Transverse colon (tissue), 4 donors: Measurements from ENCODE around the gene SPATA13. TPM values are rescaled to one million over a fixed set of nuclear protein-coding genes. Genes with fewer than 3 reads are reported as not detected.

Source experiments
- DNase-seq: peaks from one replicate; pipeline ENCODE4 v3.0.0-alpha.2; 2019
- H3K27ac ChIP-seq, 4 donors: fragments of 200-600 bp; sonication (generic); 2 replicates each; pipeline ENCODE4 v1.5.1; 2016 to 2018; ENCODE audit warnings: inconsistent platforms in 4 of 4
- H3K27me3 ChIP-seq: fragments of 200-600 bp; sonication (generic); 2 replicates; pipeline ENCODE4 v1.5.1; 2017; ENCODE audit warnings: inconsistent platforms
- H3K36me3 ChIP-seq, 4 donors: fragments of 200-600 bp; sonication (generic); 2 replicates each; pipeline ENCODE4 v1.5.1; 2017 to 2019; ENCODE audit warnings: inconsistent platforms in 4 of 4
- H3K4me1 ChIP-seq, 4 donors: fragments of 200-600 bp; sonication (generic); 2 replicates each; pipeline ENCODE4 v1.5.1; 2017 to 2020; ENCODE audit warnings: inconsistent platforms in 4 of 4
- H3K4me3 ChIP-seq, 4 donors: fragments of 200-600 bp; sonication (generic); 1 replicate in 1 of 4; 2 replicates in 3 of 4; pipeline versions ENCODE4 v1.5.1 to v1.6.1; 2017 to 2019; ENCODE audit warnings: inconsistent platforms in 4 of 4
- H3K9me3 ChIP-seq, 2 donors: fragments of 200-600 bp; sonication (generic); 2 replicates each; pipeline ENCODE4 v1.5.1; 2017 to 2019; ENCODE audit warnings: inconsistent platforms in 2 of 2
- EP300 ChIP-seq: sonication (generic); formaldehyde crosslinking; IDR thresholded peaks from one replicate; pipeline ENCODE4 v1.6.1; 2017; ENCODE audit warnings: antibody characterized with exemption, low read depth
- POLR2A ChIP-seq: fragments of 450-650 bp; IDR thresholded peaks from one replicate; pipeline ENCODE4 v1.6.1; 2016; ENCODE audit warnings: antibody characterized with exemption, mild to moderate bottlenecking, moderate library complexity
- POLR2AphosphoS5 ChIP-seq, 3 donors: sonication (generic); formaldehyde crosslinking; IDR thresholded peaks; one replicate each; pipeline ENCODE4 v1.6.1; 2016; ENCODE audit warnings: antibody characterized with exemption in 3 of 3
- WGBS, 2 donors: methylation state at CpG; one replicate each; pipeline ENCODE4 v1.1.5; 2018; ENCODE audit warnings: low coverage in 1 of 2; 5-methylcytosine and 5-hydroxymethylcytosine counted together
- in situ Hi-C, 4 donors: fragments of 200-750 bp; cut with MboI; loops; one replicate each; pipeline versions ENCODE4 v1.15.0 to v1.15.1; 2017; ENCODE audit warnings: low sequenced_read_pairs in 3 of 4, low pct_ligation_motif_present in 1 of 4, low pct_unique_long_range_greater_than_20kb in 1 of 4
- intact Hi-C: fragments of 100-400 bp; cut with DNase I; formaldehyde crosslinking; loops from one replicate; pipeline ENCODE4 v1.15.1; 2023; ENCODE audit warnings: low total_unique reads
- total RNA-seq, 4 donors: library from RNA; depleted of rRNA; stranded (reverse); fragments of >200 nt; gene quantifications; one replicate each; pipeline ENCODE4 v1.1.0, GENCODE V29; 2016
- TF ChIP-seq, protein P1 (sequence below), 5 experiments: fragments of 200-600 bp in 3 of 5; fragments of 450-650 bp in 2 of 5; sonication (generic) in 3 of 5; IDR thresholded peaks; 1 replicate in 2 of 5; 2 replicates in 3 of 5; pipeline ENCODE4 v1.5.1; 2016 to 2017; ENCODE audit warnings: antibody characterized with exemption in 5 of 5, inconsistent platforms in 3 of 5, mild to moderate bottlenecking in 2 of 5, moderate library complexity in 1 of 5

The SPATA13 gene
- total RNA-seq, 4 donors from 2014 or later = 85.1 to 612 (median 228) TPM

DNA sequence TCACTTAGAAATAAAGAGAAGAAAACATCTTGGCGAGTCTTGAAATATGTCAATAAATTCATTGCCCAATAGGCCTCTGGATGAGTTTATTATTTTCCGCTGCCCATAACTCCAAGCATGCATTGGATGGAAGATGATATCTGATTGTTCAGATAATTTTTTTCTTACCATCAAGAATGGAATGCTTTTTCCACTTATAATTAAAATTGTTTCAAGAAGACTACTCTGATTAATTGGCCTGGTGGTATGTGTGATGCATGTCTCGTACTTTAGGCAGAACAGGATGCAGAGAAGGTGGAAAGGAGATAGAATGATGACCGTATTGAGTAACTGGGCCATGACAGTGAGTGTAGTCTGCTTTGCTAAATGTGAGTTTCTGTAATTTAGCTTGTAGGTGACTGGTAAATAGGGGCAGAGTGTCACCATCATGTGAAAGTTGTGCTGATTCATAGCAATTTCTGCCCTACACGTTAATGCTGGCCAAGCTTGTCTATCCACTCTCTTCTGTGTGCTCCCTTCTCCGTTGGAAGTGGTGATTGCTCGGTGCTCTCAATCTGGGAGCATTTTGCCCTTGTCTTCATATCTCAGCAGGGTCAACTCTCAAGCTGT lies 13.5 kb upstream of the SPATA13 start:
- Histone ChIP-seq H3K27me3 (no peaks in the 10 kb centered on the region), H3K4me3 (no peak overlapping the region), H3K27ac (no peak overlapping the region), H3K4me1 (peaks cover 0 to 22% (median 8%) of the 10 kb centered on the region in 4 donors), H3K36me3 (no peaks in the 10 kb centered on the region), H3K9me3 (no peaks in the 10 kb centered on the region)
- intact Hi-C loops = no loop called here
- in situ Hi-C loops = no loop called here
- WGBS, 2 donors = 84 to 85% methylated on average over 4 to 7 of the region's 7 CpGs
- TF ChIP-seq POLR2A (no peak), EP300 (no peak), POLR2AphosphoS5 (IDR thresholded peaks at IDR 0.05) (no peak)
- TF ChIP-seq, protein P1, sequence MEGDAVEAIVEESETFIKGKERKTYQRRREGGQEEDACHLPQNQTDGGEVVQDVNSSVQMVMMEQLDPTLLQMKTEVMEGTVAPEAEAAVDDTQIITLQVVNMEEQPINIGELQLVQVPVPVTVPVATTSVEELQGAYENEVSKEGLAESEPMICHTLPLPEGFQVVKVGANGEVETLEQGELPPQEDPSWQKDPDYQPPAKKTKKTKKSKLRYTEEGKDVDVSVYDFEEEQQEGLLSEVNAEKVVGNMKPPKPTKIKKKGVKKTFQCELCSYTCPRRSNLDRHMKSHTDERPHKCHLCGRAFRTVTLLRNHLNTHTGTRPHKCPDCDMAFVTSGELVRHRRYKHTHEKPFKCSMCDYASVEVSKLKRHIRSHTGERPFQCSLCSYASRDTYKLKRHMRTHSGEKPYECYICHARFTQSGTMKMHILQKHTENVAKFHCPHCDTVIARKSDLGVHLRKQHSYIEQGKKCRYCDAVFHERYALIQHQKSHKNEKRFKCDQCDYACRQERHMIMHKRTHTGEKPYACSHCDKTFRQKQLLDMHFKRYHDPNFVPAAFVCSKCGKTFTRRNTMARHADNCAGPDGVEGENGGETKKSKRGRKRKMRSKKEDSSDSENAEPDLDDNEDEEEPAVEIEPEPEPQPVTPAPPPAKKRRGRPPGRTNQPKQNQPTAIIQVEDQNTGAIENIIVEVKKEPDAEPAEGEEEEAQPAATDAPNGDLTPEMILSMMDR (IDR thresholded peaks at IDR 0.05) = no peak
- DNase-seq = no peak

DNA sequence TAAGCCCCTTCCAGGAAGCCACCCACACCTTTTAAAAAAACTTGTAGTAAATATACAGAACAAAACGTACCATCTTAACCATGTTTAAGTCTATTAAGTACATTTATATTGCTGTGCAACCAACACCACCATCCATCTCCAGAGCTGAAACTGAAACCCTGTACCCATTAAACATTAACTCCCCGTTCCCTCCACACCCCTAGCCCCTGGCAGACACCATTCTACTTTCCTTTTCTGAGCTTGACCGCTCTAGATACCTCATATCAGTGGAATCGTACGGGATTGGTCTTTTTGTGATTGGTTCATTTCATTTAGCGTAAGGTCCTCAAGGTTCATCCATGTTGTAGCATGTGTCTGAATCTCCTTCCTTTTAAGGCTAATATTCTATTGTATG lies 13.0 kb upstream of the SPATA13 start:
- no peaks in the 10 kb centered on the region for H3K36me3 ChIP-seq
- intact Hi-C loops (no loop called here), in situ Hi-C loops (no loop called here)
- TF ChIP-seq, protein P1 (IDR thresholded peaks at IDR 0.05) = no peak
- TF ChIP-seq EP300 = no peak
- TF ChIP-seq POLR2A = no peak
- no peak for TF ChIP-seq POLR2AphosphoS5 (IDR thresholded peaks at IDR 0.05)
- H3K27ac ChIP-seq = peak overlapping the region in 1 of 4 donors; percentile 48
- peaks cover 0 to 23% (median 8%) of the 10 kb centered on the region in 4 donors for H3K4me1 ChIP-seq
- H3K27me3 ChIP-seq = no peaks in the 10 kb centered on the region
- H3K9me3 ChIP-seq = no peaks in the 10 kb centered on the region
- peak; percentile 38 for DNase-seq
- H3K4me3 ChIP-seq = no peak overlapping the region
- 41 to 48% methylated on average over 4 to 6 of the region's 6 CpGs for WGBS, 2 donors

DNA sequence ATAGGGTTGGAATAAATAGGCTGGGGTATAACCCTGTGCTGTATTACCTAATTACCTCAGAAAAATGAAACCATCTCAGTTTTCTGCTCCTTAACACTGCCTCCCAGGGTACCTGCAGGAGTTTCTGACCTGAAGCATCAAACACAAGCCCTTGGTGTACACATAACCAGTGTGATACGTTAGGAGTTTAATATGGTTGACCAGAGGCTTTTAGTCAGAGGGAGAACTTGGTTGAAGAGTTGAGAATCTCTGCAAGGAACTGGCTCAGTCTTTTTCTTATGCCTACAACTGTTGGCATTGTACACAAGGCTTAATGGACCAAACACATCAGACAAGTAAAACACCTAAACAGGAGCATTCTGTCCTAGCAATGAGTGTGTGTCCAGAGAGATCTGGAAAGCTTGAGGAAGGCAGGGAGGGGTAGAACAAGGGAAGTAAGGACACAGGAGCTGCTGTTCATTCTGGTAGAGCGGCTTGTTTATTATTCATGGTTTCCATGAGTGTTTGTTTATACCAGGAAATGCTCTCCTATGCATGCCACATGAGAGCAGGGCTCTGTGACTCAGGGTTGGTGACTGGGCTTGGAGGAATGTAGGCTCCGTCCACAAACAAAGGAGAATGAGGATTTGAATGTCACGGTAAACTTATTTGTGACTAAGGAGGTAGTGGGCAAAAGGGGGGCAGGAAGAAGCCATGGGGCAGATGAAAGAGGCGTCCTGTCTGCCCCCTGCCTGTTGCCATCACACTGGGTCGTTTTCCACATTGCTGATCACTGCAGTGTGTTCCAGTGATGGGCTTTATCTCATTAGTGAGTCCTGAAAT lies 11.9 kb upstream of the SPATA13 start:
- peak; percentile 62 for DNase-seq
- in situ Hi-C loops = no loop called here
- Histone ChIP-seq H3K27me3 (no peaks in the 10 kb centered on the region), H3K9me3 (no peaks in the 10 kb centered on the region), H3K4me1 (peaks cover 0 to 33% (median 11%) of the 10 kb centered on the region in 4 donors), H3K36me3 (no peaks in the 10 kb centered on the region), H3K4me3 (no peak overlapping the region), H3K27ac (peak overlapping the region; percentile 38 to 69 (median 48))
- TF ChIP-seq POLR2AphosphoS5 (IDR thresholded peaks at IDR 0.05) = peak; percentile 58 to 77 (median 73)
- TF ChIP-seq, protein P1 (IDR thresholded peaks at IDR 0.05) = no peak
- WGBS, 2 donors = 55% methylated on average over 6 of the region's 6 CpGs
- intact Hi-C loops = no loop called here

DNA sequence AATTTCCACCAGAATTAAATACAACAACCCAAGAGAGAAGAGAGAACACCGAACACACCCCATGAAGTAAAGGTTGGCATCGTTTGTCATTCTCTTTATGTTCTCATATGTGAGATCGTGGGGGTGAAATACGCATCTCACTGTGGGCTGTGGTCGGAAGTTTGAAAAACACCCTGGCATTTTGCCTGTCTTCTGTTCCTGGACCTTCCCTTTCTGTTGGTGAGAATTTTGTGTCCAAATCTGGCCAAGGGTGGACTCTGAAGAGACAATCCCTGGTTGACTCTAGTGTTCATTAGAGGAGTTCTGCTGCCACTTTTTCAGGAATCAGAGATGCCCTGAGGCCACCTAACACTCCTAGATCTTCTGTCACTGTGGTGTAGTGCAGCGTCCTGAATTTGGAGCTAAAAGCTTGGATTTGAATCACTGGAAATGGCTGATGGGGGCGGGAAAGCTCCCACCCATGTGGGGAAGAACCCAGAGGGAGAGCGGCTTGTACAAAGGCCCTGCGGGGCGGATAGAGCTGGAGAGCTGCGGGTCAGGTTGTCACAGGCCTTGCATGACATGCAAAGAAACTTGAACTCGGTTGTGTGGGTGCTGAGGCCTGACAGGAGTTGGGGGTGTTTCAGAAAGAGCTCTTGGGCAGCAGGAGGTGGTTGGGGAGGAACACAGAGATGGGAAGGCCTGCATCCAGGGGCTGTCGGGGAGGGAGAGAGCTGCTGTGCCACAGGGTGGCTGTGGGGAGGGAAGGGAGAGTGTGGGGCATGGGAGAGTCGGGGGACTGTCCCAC lies 11.1 kb upstream of the SPATA13 start:
- Histone ChIP-seq H3K36me3 (no peaks in the 10 kb centered on the region), H3K9me3 (no peaks in the 10 kb centered on the region), H3K27me3 (no peaks in the 10 kb centered on the region), H3K4me1 (peaks cover 0 to 33% (median 11%) of the 10 kb centered on the region in 4 donors), H3K27ac (peak overlapping the region; percentile 38 to 69 (median 48)), H3K4me3 (no peak overlapping the region)
- no peak for DNase-seq
- TF ChIP-seq POLR2A = no peak
- TF ChIP-seq, protein P1 (IDR thresholded peaks at IDR 0.05) = no peak
- TF ChIP-seq EP300 = no peak
- no peak for TF ChIP-seq POLR2AphosphoS5 (IDR thresholded peaks at IDR 0.05)
- in situ Hi-C loops = no loop called here
- 77 to 91% methylated on average over 9 to 14 of the region's 14 CpGs for WGBS, 2 donors
- intact Hi-C loops = no loop called here
